ENCODE data around the gene SIAE. TPM values are rescaled to one million over a fixed set of nuclear protein-coding genes. Genes with fewer than 3 reads are reported as not detected.

SIAE gene
- total and polyA plus RNA-seq, 2 of the 8 experiments (the other 6 are each of a cell fraction or from before 2014, with no cell fraction given): 2.3 to 3.7 TPM

DNA sequence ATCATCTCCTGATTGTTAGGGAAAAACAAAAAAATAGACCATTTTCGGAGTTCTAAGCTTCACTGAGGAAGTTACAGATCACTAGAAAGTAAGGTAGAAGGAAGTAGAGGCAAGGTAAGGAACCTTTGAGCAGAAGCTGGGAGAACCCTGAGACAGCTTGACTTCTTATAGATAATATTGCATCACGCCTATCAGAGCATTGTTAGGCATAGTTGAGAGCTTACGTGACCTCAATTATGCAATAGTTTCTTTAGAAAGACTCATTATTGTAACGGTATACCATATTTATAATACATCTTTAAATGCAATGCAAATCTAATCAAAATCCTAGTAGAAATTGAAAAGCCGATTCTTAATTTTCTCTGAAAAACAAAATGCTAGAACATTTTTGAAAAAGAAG lies 46.0 kb downstream of the SIAE start (continued):
- TF ChIP-seq, protein P1, sequence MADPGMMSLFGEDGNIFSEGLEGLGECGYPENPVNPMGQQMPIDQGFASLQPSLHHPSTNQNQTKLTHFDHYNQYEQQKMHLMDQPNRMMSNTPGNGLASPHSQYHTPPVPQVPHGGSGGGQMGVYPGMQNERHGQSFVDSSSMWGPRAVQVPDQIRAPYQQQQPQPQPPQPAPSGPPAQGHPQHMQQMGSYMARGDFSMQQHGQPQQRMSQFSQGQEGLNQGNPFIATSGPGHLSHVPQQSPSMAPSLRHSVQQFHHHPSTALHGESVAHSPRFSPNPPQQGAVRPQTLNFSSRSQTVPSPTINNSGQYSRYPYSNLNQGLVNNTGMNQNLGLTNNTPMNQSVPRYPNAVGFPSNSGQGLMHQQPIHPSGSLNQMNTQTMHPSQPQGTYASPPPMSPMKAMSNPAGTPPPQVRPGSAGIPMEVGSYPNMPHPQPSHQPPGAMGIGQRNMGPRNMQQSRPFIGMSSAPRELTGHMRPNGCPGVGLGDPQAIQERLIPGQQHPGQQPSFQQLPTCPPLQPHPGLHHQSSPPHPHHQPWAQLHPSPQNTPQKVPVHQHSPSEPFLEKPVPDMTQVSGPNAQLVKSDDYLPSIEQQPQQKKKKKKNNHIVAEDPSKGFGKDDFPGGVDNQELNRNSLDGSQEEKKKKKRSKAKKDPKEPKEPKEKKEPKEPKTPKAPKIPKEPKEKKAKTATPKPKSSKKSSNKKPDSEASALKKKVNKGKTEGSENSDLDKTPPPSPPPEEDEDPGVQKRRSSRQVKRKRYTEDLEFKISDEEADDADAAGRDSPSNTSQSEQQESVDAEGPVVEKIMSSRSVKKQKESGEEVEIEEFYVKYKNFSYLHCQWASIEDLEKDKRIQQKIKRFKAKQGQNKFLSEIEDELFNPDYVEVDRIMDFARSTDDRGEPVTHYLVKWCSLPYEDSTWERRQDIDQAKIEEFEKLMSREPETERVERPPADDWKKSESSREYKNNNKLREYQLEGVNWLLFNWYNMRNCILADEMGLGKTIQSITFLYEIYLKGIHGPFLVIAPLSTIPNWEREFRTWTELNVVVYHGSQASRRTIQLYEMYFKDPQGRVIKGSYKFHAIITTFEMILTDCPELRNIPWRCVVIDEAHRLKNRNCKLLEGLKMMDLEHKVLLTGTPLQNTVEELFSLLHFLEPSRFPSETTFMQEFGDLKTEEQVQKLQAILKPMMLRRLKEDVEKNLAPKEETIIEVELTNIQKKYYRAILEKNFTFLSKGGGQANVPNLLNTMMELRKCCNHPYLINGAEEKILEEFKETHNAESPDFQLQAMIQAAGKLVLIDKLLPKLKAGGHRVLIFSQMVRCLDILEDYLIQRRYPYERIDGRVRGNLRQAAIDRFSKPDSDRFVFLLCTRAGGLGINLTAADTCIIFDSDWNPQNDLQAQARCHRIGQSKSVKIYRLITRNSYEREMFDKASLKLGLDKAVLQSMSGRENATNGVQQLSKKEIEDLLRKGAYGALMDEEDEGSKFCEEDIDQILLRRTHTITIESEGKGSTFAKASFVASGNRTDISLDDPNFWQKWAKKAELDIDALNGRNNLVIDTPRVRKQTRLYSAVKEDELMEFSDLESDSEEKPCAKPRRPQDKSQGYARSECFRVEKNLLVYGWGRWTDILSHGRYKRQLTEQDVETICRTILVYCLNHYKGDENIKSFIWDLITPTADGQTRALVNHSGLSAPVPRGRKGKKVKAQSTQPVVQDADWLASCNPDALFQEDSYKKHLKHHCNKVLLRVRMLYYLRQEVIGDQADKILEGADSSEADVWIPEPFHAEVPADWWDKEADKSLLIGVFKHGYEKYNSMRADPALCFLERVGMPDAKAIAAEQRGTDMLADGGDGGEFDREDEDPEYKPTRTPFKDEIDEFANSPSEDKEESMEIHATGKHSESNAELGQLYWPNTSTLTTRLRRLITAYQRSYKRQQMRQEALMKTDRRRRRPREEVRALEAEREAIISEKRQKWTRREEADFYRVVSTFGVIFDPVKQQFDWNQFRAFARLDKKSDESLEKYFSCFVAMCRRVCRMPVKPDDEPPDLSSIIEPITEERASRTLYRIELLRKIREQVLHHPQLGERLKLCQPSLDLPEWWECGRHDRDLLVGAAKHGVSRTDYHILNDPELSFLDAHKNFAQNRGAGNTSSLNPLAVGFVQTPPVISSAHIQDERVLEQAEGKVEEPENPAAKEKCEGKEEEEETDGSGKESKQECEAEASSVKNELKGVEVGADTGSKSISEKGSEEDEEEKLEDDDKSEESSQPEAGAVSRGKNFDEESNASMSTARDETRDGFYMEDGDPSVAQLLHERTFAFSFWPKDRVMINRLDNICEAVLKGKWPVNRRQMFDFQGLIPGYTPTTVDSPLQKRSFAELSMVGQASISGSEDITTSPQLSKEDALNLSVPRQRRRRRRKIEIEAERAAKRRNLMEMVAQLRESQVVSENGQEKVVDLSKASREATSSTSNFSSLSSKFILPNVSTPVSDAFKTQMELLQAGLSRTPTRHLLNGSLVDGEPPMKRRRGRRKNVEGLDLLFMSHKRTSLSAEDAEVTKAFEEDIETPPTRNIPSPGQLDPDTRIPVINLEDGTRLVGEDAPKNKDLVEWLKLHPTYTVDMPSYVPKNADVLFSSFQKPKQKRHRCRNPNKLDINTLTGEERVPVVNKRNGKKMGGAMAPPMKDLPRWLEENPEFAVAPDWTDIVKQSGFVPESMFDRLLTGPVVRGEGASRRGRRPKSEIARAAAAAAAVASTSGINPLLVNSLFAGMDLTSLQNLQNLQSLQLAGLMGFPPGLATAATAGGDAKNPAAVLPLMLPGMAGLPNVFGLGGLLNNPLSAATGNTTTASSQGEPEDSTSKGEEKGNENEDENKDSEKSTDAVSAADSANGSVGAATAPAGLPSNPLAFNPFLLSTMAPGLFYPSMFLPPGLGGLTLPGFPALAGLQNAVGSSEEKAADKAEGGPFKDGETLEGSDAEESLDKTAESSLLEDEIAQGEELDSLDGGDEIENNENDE (IDR thresholded peaks at IDR 0.05; ENCODE audit: insufficient replicate concordance, low read length): no peak
- TF ChIP-seq GTF2F1 (IDR thresholded peaks at IDR 0.05; ENCODE audit: borderline replicate concordance, low read depth, low read length) (no peak), POLR2A (IDR thresholded peaks at IDR 0.05; ENCODE audit: control extremely low read depth in 1 of 2, low read depth in 2 of 2, low read length in 2 of 2) (no peak), FOSL1 (IDR thresholded peaks at IDR 0.05; ENCODE audit: insufficient read depth, low read depth, low read length) (no peak), CBX5 (IDR thresholded peaks at IDR 0.05; ENCODE audit: low read depth, low read length) (no peak), EGR1 (IDR thresholded peaks at IDR 0.05; ENCODE audit: borderline replicate concordance, low read depth, low read length) (no peak), ASH2L (IDR thresholded peaks at IDR 0.05; ENCODE audit: low read length) (no peak), SP1 (IDR thresholded peaks at IDR 0.05; ENCODE audit: low read depth, low read length) (no peak), TBP (IDR thresholded peaks at IDR 0.05; ENCODE audit: low read depth, low read length) (no peak), CHD2 (IDR thresholded peaks at IDR 0.05; ENCODE audit: low read length) (no peak), RNF2 (IDR thresholded peaks at IDR 0.05; ENCODE audit: borderline replicate concordance, low read depth, low read length, missing control alignments, poor library complexity, severe bottlenecking) (no peak), CTBP2 (IDR thresholded peaks at IDR 0.05; ENCODE audit: borderline replicate concordance, insufficient read depth, insufficient read length, low read length) (no peak), SUZ12 (IDR thresholded peaks at IDR 0.05; ENCODE audit: low read length) (no peak)
